Measurements from ENCODE around the gene FABP2. TPM values are rescaled to one million over a fixed set of nuclear protein-coding genes. Genes with fewer than 3 reads are reported as not detected.

The FABP2 gene
- polyA plus RNA-seq, 1 donor from 2014 or later: not detected

DNA sequence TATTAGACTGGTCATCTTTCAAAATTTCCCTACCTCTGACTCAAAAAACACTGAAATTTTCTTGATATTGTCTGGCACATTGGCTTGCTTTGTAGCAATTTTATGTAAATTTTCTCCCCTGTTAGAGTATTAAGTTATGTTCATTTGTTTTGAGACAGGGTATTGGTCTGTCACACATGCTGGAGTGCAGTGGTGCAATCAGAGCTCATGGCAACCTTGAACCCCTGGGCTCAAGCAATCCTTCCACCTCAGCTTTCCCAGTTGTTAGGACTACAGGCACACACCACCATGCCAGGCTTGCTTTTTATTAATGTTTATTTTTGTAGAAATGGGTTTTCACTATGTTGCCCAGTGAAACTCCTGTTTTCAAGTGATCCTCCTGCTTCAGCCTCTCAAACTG lies 17.5 kb downstream of the FABP2 start:
- no peak overlapping the region for H3K4me2 ChIP-seq (ENCODE audit: low read length)
- no peaks in the 10 kb centered on the region for H4K20me1 ChIP-seq (ENCODE audit: insufficient read depth)
- H3K9me2 ChIP-seq (ENCODE audit: insufficient read depth, low read length): no peaks in the 10 kb centered on the region
- no peaks in the 10 kb centered on the region for H3K27me3 ChIP-seq (ENCODE audit: insufficient read depth, low read depth, low read length)
- no peak overlapping the region for H2AFZ ChIP-seq (ENCODE audit: low read depth, low read length)
- no peaks in the 10 kb centered on the region for H3F3A ChIP-seq (ENCODE audit: insufficient read depth, low read length, poor library complexity, severe bottlenecking)
- H3K4me3 ChIP-seq (ENCODE audit: low read length): no peak overlapping the region
- no peak overlapping the region for H3K27ac ChIP-seq (ENCODE audit: low read length)
- TF ChIP-seq EZH2 (IDR thresholded peaks at IDR 0.05; ENCODE audit: borderline replicate concordance, insufficient read depth, low read length, poor library complexity, severe bottlenecking): no peak
- no peak for TF ChIP-seq RAD21 (conservative IDR thresholded peaks at IDR 0.05)
- no peak for TF ChIP-seq TAF1 (IDR thresholded peaks at IDR 0.05; ENCODE audit: low read depth)
- TF ChIP-seq POLR2AphosphoS5 (IDR thresholded peaks at IDR 0.05): no peak
- TF ChIP-seq EP300 (conservative IDR thresholded peaks at IDR 0.05; ENCODE audit: poor library complexity, severe bottlenecking): no peak
- TF ChIP-seq, protein P1, sequence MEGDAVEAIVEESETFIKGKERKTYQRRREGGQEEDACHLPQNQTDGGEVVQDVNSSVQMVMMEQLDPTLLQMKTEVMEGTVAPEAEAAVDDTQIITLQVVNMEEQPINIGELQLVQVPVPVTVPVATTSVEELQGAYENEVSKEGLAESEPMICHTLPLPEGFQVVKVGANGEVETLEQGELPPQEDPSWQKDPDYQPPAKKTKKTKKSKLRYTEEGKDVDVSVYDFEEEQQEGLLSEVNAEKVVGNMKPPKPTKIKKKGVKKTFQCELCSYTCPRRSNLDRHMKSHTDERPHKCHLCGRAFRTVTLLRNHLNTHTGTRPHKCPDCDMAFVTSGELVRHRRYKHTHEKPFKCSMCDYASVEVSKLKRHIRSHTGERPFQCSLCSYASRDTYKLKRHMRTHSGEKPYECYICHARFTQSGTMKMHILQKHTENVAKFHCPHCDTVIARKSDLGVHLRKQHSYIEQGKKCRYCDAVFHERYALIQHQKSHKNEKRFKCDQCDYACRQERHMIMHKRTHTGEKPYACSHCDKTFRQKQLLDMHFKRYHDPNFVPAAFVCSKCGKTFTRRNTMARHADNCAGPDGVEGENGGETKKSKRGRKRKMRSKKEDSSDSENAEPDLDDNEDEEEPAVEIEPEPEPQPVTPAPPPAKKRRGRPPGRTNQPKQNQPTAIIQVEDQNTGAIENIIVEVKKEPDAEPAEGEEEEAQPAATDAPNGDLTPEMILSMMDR (IDR thresholded peaks at IDR 0.05; ENCODE audit: poor library complexity, severe bottlenecking): no peak
- TF ChIP-seq SMC3 (conservative IDR thresholded peaks at IDR 0.05; ENCODE audit: poor library complexity): no peak
- TF ChIP-seq MXI1 (conservative IDR thresholded peaks at IDR 0.05; ENCODE audit: poor library complexity, severe bottlenecking): no peak
- TF ChIP-seq, protein P2, sequence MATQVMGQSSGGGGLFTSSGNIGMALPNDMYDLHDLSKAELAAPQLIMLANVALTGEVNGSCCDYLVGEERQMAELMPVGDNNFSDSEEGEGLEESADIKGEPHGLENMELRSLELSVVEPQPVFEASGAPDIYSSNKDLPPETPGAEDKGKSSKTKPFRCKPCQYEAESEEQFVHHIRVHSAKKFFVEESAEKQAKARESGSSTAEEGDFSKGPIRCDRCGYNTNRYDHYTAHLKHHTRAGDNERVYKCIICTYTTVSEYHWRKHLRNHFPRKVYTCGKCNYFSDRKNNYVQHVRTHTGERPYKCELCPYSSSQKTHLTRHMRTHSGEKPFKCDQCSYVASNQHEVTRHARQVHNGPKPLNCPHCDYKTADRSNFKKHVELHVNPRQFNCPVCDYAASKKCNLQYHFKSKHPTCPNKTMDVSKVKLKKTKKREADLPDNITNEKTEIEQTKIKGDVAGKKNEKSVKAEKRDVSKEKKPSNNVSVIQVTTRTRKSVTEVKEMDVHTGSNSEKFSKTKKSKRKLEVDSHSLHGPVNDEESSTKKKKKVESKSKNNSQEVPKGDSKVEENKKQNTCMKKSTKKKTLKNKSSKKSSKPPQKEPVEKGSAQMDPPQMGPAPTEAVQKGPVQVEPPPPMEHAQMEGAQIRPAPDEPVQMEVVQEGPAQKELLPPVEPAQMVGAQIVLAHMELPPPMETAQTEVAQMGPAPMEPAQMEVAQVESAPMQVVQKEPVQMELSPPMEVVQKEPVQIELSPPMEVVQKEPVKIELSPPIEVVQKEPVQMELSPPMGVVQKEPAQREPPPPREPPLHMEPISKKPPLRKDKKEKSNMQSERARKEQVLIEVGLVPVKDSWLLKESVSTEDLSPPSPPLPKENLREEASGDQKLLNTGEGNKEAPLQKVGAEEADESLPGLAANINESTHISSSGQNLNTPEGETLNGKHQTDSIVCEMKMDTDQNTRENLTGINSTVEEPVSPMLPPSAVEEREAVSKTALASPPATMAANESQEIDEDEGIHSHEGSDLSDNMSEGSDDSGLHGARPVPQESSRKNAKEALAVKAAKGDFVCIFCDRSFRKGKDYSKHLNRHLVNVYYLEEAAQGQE (IDR thresholded peaks at IDR 0.05; ENCODE audit: borderline replicate concordance): no peak
- H3K9me3 ChIP-seq (ENCODE audit: low read length): no peaks in the 10 kb centered on the region
- H3K79me2 ChIP-seq (replicated peaks; ENCODE audit: insufficient read depth, low read length): peaks cover 8% of the 10 kb centered on the region
- H3K9ac ChIP-seq (ENCODE audit: low read length): no peak overlapping the region
- no peaks in the 10 kb centered on the region for H3K36me3 ChIP-seq (ENCODE audit: insufficient read depth, low read length)

DNA sequence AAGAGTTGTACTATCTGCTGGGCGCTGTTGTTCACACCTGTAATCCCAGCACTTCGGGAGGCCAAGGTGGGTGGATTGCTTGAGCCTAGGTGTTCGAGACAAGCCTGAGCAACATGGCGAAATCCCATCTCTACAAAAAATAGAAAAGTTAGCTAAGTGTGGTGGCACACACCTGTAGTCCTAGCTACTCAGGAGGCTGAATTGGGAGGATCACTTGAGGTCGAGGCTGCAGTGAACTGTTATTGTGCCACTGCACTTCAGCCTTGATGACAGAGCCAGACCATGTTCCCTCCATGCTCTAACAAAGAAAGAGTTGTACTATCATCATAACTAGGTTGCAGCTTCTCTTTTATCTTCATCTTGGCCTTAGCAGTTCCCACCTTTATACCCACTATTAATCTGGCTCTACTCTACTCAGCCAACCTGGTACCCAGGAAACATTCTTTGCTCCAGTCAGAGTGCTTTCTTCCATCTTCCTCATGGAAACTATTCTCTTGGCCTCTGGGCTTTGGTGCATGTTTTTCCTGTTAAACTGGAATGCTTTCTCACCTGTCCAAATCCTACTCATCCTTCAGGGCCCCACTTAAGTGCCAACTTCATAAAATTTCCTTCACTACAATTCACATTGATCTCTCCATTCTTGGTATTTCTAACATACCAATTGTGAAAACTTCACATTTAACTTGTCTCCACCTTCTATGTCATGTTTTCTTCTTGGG lies 18.2 kb downstream of the FABP2 start:
- H3K36me3 ChIP-seq (ENCODE audit: insufficient read depth, low read length): no peaks in the 10 kb centered on the region
- peaks cover 9% of the 10 kb centered on the region for H3K79me2 ChIP-seq (replicated peaks; ENCODE audit: insufficient read depth, low read length)
- no peaks in the 10 kb centered on the region for H3K9me2 ChIP-seq (ENCODE audit: insufficient read depth, low read length)
- no peaks in the 10 kb centered on the region for H4K20me1 ChIP-seq (ENCODE audit: insufficient read depth)
- no peak overlapping the region for H3K9ac ChIP-seq (ENCODE audit: low read length)
- no peaks in the 10 kb centered on the region for H3K27me3 ChIP-seq (ENCODE audit: insufficient read depth, low read depth, low read length)
- H2AFZ ChIP-seq (ENCODE audit: low read depth, low read length): no peak overlapping the region
- no peaks in the 10 kb centered on the region for H3F3A ChIP-seq (ENCODE audit: insufficient read depth, low read length, poor library complexity, severe bottlenecking)
- H3K4me3 ChIP-seq (ENCODE audit: low read length): no peak overlapping the region
- H3K27ac ChIP-seq (ENCODE audit: low read length): no peak overlapping the region
- H3K4me2 ChIP-seq (ENCODE audit: low read length): no peak overlapping the region
- TF ChIP-seq, protein P2 (IDR thresholded peaks at IDR 0.05; ENCODE audit: borderline replicate concordance): no peak
- TF ChIP-seq EZH2 (IDR thresholded peaks at IDR 0.05; ENCODE audit: borderline replicate concordance, insufficient read depth, low read length, poor library complexity, severe bottlenecking): no peak
- no peak for TF ChIP-seq POLR2AphosphoS5 (IDR thresholded peaks at IDR 0.05)
- H3K9me3 ChIP-seq (ENCODE audit: low read length): no peaks in the 10 kb centered on the region
